Measurements from ENCODE around the gene SGCD. TPM values are rescaled to one million over a fixed set of nuclear protein-coding genes. Genes with fewer than 3 reads are reported as not detected.
A peak's percentile ranks its signal among the peaks of the same experiment; 100 is the strongest.

The SGCD gene
- polyA plus RNA-seq, 4 donors, result 0.22 to 7.5 (median 0.62) TPM

GRCh38 chr5:156400231-156400986 lies 73.4 kb downstream of the SGCD start:
- H3K4me1 ChIP-seq (ENCODE audit: control insufficient read depth in 3 of 3, insufficient read depth in 2 of 3, low read depth in 1 of 3, low read length in 2 of 3), result no peaks in the 10 kb centered on the region
- no peaks in the 10 kb centered on the region for H3K27me3 ChIP-seq (ENCODE audit: control insufficient read depth in 3 of 3, insufficient read depth in 3 of 3, low read length in 3 of 3)
- FAIRE-seq (no peak), DNase-seq (no peak)
- no peak overlapping the region for H3K4me3 ChIP-seq (ENCODE audit: low read depth in 1 of 3, low read length in 3 of 3)
- no peak overlapping the region for H3K27ac ChIP-seq (ENCODE audit: low read depth in 1 of 3, low read length in 2 of 3)
- no peaks in the 10 kb centered on the region for H3K9me3 ChIP-seq (ENCODE audit: control insufficient read depth in 2 of 2, insufficient read depth in 1 of 2, low read depth in 1 of 2, low read length in 1 of 2)
- no peaks in the 10 kb centered on the region for H3K36me3 ChIP-seq (ENCODE audit: control insufficient read depth in 3 of 3, insufficient read depth in 2 of 3, low read depth in 1 of 3, low read length in 3 of 3)

DNA sequence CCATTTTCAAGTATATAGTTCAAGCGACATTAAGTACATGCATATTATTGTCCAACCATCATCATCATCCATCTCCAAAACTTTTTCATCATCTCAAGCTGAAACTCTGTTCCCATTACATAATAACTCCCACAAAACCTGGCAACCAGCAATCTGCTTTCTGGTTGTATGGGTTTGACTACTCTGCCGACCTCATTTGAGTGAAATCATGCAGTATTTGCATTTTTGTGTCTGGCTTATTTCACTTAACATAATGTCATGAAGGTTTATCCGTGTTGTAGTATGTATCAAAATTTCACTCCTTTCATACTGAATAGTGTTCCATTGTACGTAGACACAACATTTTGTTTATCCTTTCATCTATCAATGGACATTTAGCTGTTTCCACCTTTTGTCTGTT lies 74.8 kb downstream of the SGCD start:
- Histone ChIP-seq H3K4me3 (ENCODE audit: low read depth in 1 of 3, low read length in 3 of 3) (no peak overlapping the region), H3K36me3 (ENCODE audit: control insufficient read depth in 3 of 3, insufficient read depth in 2 of 3, low read depth in 1 of 3, low read length in 3 of 3) (no peaks in the 10 kb centered on the region), H3K27ac (ENCODE audit: low read depth in 1 of 3, low read length in 2 of 3) (no peak overlapping the region), H3K4me1 (ENCODE audit: control insufficient read depth in 3 of 3, insufficient read depth in 2 of 3, low read depth in 1 of 3, low read length in 2 of 3) (no peaks in the 10 kb centered on the region), H3K9me3 (ENCODE audit: control insufficient read depth in 2 of 2, insufficient read depth in 1 of 2, low read depth in 1 of 2, low read length in 1 of 2) (no peaks in the 10 kb centered on the region), H3K27me3 (ENCODE audit: control insufficient read depth in 3 of 3, insufficient read depth in 3 of 3, low read length in 3 of 3) (no peaks in the 10 kb centered on the region)
- FAIRE-seq, result no peak
- DNase-seq, result no peak
- 73 to 75% (median 73%) methylated on average over 4 of the region's 4 CpGs for WGBS, 3 donors

DNA sequence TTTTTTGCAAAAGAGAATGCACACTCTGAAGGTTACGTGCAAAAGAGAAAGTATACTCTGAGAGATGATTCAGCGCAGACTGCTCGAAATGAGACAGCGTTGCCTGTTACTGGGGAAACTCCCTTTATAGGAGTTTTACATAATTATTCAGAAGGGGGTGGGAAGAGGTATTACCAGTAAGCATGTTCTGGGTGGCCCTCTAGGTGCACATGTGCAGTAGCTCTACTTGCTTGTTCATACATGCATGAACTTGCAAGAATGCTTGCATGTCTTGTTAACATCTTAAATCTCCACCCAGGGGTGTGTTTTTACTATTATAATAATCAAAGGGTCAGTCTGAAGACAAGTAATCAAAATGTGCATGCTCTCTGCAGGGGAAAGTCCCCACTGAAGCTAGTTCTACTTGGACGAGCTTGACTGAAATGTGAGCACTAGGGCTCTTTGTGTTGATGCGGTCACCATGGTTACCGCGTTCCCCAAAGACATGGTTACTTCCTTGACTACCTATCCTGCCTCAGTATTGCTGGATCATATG lies 75.5 kb downstream of the SGCD start:
- Histone ChIP-seq H3K27ac (ENCODE audit: low read depth in 1 of 3, low read length in 2 of 3) (no peak overlapping the region), H3K36me3 (ENCODE audit: control insufficient read depth in 3 of 3, insufficient read depth in 2 of 3, low read depth in 1 of 3, low read length in 3 of 3) (no peaks in the 10 kb centered on the region), H3K9me3 (ENCODE audit: control insufficient read depth in 2 of 2, insufficient read depth in 1 of 2, low read depth in 1 of 2, low read length in 1 of 2) (no peaks in the 10 kb centered on the region), H3K27me3 (ENCODE audit: control insufficient read depth in 3 of 3, insufficient read depth in 3 of 3, low read length in 3 of 3) (no peaks in the 10 kb centered on the region), H3K4me1 (ENCODE audit: control insufficient read depth in 3 of 3, insufficient read depth in 2 of 3, low read depth in 1 of 3, low read length in 2 of 3) (no peaks in the 10 kb centered on the region), H3K4me3 (ENCODE audit: low read depth in 1 of 3, low read length in 3 of 3) (no peak overlapping the region)
- FAIRE-seq, result no peak
- WGBS, 3 donors, result 60 to 74% (median 63%) methylated on average over 8 of the region's 8 CpGs
- no peak for DNase-seq

GRCh38 chr5:156405988-156406387 lies 79.0 kb downstream of the SGCD start:
- H3K27ac ChIP-seq (ENCODE audit: low read depth in 1 of 3, low read length in 2 of 3), result no peak overlapping the region
- H3K27me3 ChIP-seq (ENCODE audit: control insufficient read depth in 3 of 3, insufficient read depth in 3 of 3, low read length in 3 of 3), result no peaks in the 10 kb centered on the region
- H3K9me3 ChIP-seq (ENCODE audit: control insufficient read depth in 2 of 2, insufficient read depth in 1 of 2, low read depth in 1 of 2, low read length in 1 of 2), result no peaks in the 10 kb centered on the region
- no peaks in the 10 kb centered on the region for H3K36me3 ChIP-seq (ENCODE audit: control insufficient read depth in 3 of 3, insufficient read depth in 2 of 3, low read depth in 1 of 3, low read length in 3 of 3)
- WGBS, 3 donors, result 66 to 70% (median 68%) methylated on average over 3 of the region's 3 CpGs
- FAIRE-seq, result no peak
- no peak for DNase-seq
- H3K4me3 ChIP-seq (ENCODE audit: low read depth in 1 of 3, low read length in 3 of 3), result no peak overlapping the region
- H3K4me1 ChIP-seq (ENCODE audit: control insufficient read depth in 3 of 3, insufficient read depth in 2 of 3, low read depth in 1 of 3, low read length in 2 of 3), result no peaks in the 10 kb centered on the region

GRCh38 chr5:156407251-156407650 lies 80.3 kb downstream of the SGCD start:
- no peak for DNase-seq
- 89 to 92% (median 91%) methylated on average over 3 of the region's 3 CpGs for whole genome bisulfite sequencing, 3 donors
- no peak overlapping the region for H3K4me3 ChIP-seq (ENCODE audit: low read depth in 1 of 3, low read length in 3 of 3)
- no peaks in the 10 kb centered on the region for H3K36me3 ChIP-seq (ENCODE audit: control insufficient read depth in 3 of 3, insufficient read depth in 2 of 3, low read depth in 1 of 3, low read length in 3 of 3)
- no peak for FAIRE-seq
- no peaks in the 10 kb centered on the region for H3K4me1 ChIP-seq (ENCODE audit: control insufficient read depth in 3 of 3, insufficient read depth in 2 of 3, low read depth in 1 of 3, low read length in 2 of 3)
- no peak overlapping the region for H3K27ac ChIP-seq (ENCODE audit: low read depth in 1 of 3, low read length in 2 of 3)
- no peaks in the 10 kb centered on the region for H3K27me3 ChIP-seq (ENCODE audit: control insufficient read depth in 3 of 3, insufficient read depth in 3 of 3, low read length in 3 of 3)
- H3K9me3 ChIP-seq (ENCODE audit: control insufficient read depth in 2 of 2, insufficient read depth in 1 of 2, low read depth in 1 of 2, low read length in 1 of 2), result no peaks in the 10 kb centered on the region

DNA sequence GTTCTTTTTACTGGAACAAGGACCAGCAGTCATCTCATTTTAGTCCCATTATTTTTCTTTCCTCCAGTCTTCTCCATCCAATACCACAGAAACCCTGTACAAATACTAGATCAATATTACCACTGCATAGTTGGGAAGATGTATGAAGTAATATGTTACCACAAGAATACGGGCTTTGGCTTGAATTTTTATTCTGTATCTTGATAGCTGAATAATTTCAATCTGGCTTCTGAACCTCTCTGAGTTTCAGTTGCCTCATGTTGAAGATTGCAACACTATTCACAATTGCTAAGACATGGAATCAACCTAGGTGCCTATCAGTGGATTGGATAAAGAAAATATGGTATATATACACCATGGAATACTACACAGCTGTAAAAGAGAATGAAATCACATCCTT lies 82.9 kb downstream of the SGCD start:
- H3K9me3 ChIP-seq (ENCODE audit: control insufficient read depth in 2 of 2, insufficient read depth in 1 of 2, low read depth in 1 of 2, low read length in 1 of 2), result no peaks in the 10 kb centered on the region
- H3K4me3 ChIP-seq (ENCODE audit: low read depth in 1 of 3, low read length in 3 of 3), result no peak overlapping the region
- H3K27ac ChIP-seq (ENCODE audit: low read depth in 1 of 3, low read length in 2 of 3), result no peak overlapping the region
- FAIRE-seq (no peak), DNase-seq (no peak)
- 70 to 88% (median 84%) methylated on average over 1 of the region's 1 CpG for WGBS, 3 donors
- H3K27me3 ChIP-seq (ENCODE audit: control insufficient read depth in 3 of 3, insufficient read depth in 3 of 3, low read length in 3 of 3), result no peaks in the 10 kb centered on the region
- no peaks in the 10 kb centered on the region for H3K36me3 ChIP-seq (ENCODE audit: control insufficient read depth in 3 of 3, insufficient read depth in 2 of 3, low read depth in 1 of 3, low read length in 3 of 3)
- H3K4me1 ChIP-seq (ENCODE audit: control insufficient read depth in 3 of 3, insufficient read depth in 2 of 3, low read depth in 1 of 3, low read length in 2 of 3), result no peaks in the 10 kb centered on the region

GRCh38 chr5:156411185-156411613 lies 84.2 kb downstream of the SGCD start:
- Histone ChIP-seq H3K27me3 (ENCODE audit: control insufficient read depth in 3 of 3, insufficient read depth in 3 of 3, low read length in 3 of 3) (no peaks in the 10 kb centered on the region), H3K27ac (ENCODE audit: low read depth in 1 of 3, low read length in 2 of 3) (peak overlapping the region in 2 of 3 donors; percentile 12 to 45), H3K9me3 (ENCODE audit: control insufficient read depth in 2 of 2, insufficient read depth in 1 of 2, low read depth in 1 of 2, low read length in 1 of 2) (no peaks in the 10 kb centered on the region), H3K4me1 (ENCODE audit: control insufficient read depth in 3 of 3, insufficient read depth in 2 of 3, low read depth in 1 of 3, low read length in 2 of 3) (no peaks in the 10 kb centered on the region), H3K36me3 (ENCODE audit: control insufficient read depth in 3 of 3, insufficient read depth in 2 of 3, low read depth in 1 of 3, low read length in 3 of 3) (no peaks in the 10 kb centered on the region), H3K4me3 (ENCODE audit: low read depth in 1 of 3, low read length in 3 of 3) (no peak overlapping the region)
- FAIRE-seq (no peak), DNase-seq (peak in 1 of 2 donors; percentile 20)
- 39 to 66% (median 63%) methylated on average over 6 of the region's 6 CpGs for WGBS, 3 donors

- WGBS, 3 donors, result 64 to 79% (median 64%) methylated on average over 2 of the region's 2 CpGs
- H3K4me3 ChIP-seq (ENCODE audit: low read depth in 1 of 3, low read length in 3 of 3), result no peak overlapping the region
- no peaks in the 10 kb centered on the region for H3K9me3 ChIP-seq (ENCODE audit: control insufficient read depth in 2 of 2, insufficient read depth in 1 of 2, low read depth in 1 of 2, low read length in 1 of 2)
- DNase-seq (no peak), FAIRE-seq (no peak)
- no peaks in the 10 kb centered on the region for H3K27me3 ChIP-seq (ENCODE audit: control insufficient read depth in 3 of 3, insufficient read depth in 3 of 3, low read length in 3 of 3)
- H3K36me3 ChIP-seq (ENCODE audit: control insufficient read depth in 3 of 3, insufficient read depth in 2 of 3, low read depth in 1 of 3, low read length in 3 of 3), result no peaks in the 10 kb centered on the region
- H3K27ac ChIP-seq (ENCODE audit: low read depth in 1 of 3, low read length in 2 of 3), result peak overlapping the region in 1 of 3 donors; percentile 11
- no peaks in the 10 kb centered on the region for H3K4me1 ChIP-seq (ENCODE audit: control insufficient read depth in 3 of 3, insufficient read depth in 2 of 3, low read depth in 1 of 3, low read length in 2 of 3)
These were observed 85.0 kb downstream of the SGCD start for GRCh38 chr5:156411957-156412356.

- H3K4me1 ChIP-seq (ENCODE audit: control insufficient read depth in 3 of 3, insufficient read depth in 2 of 3, low read depth in 1 of 3, low read length in 2 of 3), result no peaks in the 10 kb centered on the region
- no peaks in the 10 kb centered on the region for H3K36me3 ChIP-seq (ENCODE audit: control insufficient read depth in 3 of 3, insufficient read depth in 2 of 3, low read depth in 1 of 3, low read length in 3 of 3)
- FAIRE-seq (no peak), DNase-seq (no peak)
- no peak overlapping the region for H3K4me3 ChIP-seq (ENCODE audit: low read depth in 1 of 3, low read length in 3 of 3)
- WGBS, 3 donors, result 31 to 43% (median 41%) methylated on average over 2 of the region's 2 CpGs
- H3K27me3 ChIP-seq (ENCODE audit: control insufficient read depth in 3 of 3, insufficient read depth in 3 of 3, low read length in 3 of 3), result no peaks in the 10 kb centered on the region
- H3K27ac ChIP-seq (ENCODE audit: low read depth in 1 of 3, low read length in 2 of 3), result no peak overlapping the region
- H3K9me3 ChIP-seq (ENCODE audit: control insufficient read depth in 2 of 2, insufficient read depth in 1 of 2, low read depth in 1 of 2, low read length in 1 of 2), result no peaks in the 10 kb centered on the region
These were observed 87.4 kb downstream of the SGCD start for GRCh38 chr5:156414391-156414790.
